Jurkat, Clone E6-1 (cell line): ENCODE measurements around the gene PTPRF.
"Not testable (repeated sequence)": the region's sequence is repeated elsewhere in the genome, so short reads cannot be mapped to it uniquely, and the experiment has no call there.

Source experiments
- DNase-seq: peaks from one replicate; pipeline ENCODE4 v3.0.0-alpha.2; 2011; ENCODE audit warnings: low read depth, low spot score
- H3K4me3 ChIP-seq: 2 replicates; pipeline ENCODE4 v1.5.1; 2011; ENCODE audit warnings: mild to moderate bottlenecking, low read length, control low read depth, moderate library complexity

PTPRF gene

GRCh38 chr1:43639976-43640794, 109.5 kb downstream of the PTPRF start:
- no peak overlapping the region for H3K4me3 ChIP-seq
- no peak for DNase-seq

DNA sequence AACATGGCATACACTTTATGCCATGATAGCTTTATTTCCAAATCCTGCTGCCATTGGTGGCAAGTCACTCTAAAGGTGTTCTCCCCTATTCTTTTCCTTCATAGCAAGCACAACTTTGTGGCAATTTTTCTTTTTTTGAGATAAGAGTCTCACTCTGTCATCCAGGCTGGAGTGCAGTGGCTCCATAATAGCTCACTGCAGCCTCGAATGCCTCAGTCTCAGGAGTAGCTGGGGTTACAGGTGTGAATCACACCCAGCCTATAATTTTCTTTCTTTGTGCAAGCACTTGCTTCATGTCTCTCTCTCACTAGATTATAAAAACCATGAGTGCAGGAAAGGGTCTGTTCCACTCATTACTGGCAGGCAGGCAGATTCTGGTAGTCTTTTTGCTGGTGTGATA, 113.9 kb downstream of the PTPRF start:
- no peak for DNase-seq
- H3K4me3 ChIP-seq, result no peak overlapping the region

- DNase-seq, result no peak
- H3K4me3 ChIP-seq, result no peak overlapping the region
These were observed 114.8 kb downstream of the PTPRF start for GRCh38 chr1:43645461-43645860.

DNA sequence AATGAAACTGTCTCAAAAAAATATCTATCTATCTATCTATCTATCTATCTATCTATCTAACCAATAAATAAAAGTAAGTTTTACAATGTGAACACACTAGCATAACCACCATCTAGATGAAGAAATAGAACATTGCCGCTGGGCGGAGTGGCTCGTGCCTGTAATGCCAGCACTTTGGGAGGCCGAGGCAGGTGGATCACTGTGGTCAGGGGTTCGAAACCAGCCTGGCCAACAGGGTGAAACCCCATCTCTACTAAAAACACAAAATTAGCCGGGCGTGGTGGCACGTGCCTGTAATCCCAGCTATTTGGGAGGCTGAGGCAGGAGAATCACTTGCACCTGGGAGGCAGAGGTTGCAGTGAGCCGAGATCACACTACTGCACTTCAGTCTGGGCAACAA, 116.6 kb downstream of the PTPRF start:
- H3K4me3 ChIP-seq, DNase-seq: not testable (repeated sequence)

- DNase-seq, result no peak
- no peak overlapping the region for H3K4me3 ChIP-seq
These were observed 117.7 kb downstream of the PTPRF start for GRCh38 chr1:43648221-43648847.

DNA sequence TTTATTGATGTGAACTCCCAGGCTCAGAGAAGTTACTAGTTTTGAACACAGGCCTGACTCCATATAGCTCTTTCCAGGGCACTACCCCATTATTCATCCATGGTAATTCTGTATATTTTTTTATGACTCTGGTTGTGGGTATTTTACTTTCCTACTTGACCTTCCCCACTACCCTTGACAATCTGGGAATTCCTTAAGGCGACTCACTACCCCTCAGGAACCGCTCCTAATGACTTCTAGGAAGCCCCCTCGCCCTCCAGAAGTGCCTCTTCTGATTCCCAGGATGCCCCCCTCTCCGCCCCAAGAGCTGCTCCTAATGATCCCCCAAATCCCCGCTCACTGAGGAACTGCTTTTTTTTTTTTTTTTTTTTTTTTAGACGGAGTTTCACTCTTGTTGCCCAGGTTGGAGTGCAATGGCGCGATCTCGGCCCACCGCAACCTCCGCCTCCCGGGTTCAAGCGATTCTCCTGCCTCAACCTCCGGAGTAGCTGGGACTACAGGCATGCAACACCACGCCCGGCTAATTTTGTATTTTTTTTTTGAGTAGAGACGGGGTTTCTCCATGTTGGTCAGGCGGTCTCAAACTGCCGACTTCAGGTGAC, 118.3 kb downstream of the PTPRF start:
- peak overlapping the region; percentile 91 for H3K4me3 ChIP-seq
- no peak for DNase-seq

DNA sequence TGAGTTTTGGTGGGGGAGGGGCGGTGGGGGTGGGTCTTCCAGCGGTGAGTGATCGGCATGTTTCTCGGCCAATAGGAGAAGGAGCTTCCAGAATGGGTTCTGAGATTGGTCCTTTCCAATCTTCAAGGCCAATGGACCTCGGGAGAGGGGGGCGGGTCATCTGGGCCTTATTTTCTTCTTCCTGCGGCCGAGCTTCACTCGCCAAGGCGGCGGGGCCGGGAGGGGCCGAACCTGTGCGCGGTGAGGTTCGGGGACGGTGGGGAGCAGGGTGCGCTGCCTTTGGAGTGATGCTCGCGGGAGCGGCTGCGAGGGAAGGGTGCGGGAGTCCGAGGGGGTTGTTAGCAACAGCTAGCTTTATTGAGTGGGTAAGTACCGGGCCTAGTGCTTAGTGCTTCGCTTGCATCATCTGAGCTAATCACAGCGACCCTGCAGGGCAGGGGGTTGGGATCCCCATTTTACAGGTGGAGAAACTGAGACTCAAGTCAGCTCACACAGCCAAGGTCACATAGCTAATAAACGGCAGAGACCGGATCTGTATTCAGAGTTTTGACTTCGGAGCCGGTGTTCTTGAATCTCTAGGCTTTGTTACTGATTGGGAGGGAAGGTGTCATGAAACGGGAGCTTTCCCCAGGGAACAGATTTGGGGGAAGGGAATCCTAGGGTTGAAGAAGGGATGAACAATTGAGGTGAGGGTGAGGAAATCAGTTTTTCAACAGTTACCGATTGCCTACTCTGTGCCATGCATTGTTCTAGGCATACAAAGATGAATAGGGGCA, 119.8 kb downstream of the PTPRF start:
- peak overlapping the region; percentile 91 for H3K4me3 ChIP-seq
- DNase-seq, result peak; percentile 96

- DNase-seq, result no peak
- peak overlapping the region; percentile 91 for H3K4me3 ChIP-seq
These were observed 120.5 kb downstream of the PTPRF start for GRCh38 chr1:43651188-43651587.

DNA sequence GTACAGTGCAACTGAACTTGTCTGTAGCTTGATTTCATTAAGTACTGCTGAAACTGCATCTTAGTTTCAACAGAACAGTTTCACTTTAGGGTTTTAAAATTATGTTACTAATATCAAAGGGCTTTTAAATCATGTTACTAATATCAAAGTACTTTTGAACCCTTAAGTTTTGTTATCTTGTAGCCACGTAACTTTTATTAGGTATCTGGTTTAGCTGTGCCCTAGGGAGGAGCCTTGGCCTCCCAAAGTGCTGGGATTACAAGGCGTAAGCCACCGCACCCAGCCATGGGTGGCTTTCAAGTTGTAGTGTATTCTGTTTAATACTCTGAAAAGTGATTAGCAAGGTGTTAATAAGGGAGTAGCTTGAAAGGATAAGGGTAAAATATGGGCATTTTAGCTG, 121.2 kb downstream of the PTPRF start:
- no peak overlapping the region for H3K4me3 ChIP-seq
- no peak for DNase-seq

- DNase-seq, result peak; percentile 26
- no peak overlapping the region for H3K4me3 ChIP-seq
These were observed 122.7 kb downstream of the PTPRF start for GRCh38 chr1:43653339-43653738.

- no peak for DNase-seq
- no peak overlapping the region for H3K4me3 ChIP-seq
These were observed 123.2 kb downstream of the PTPRF start for GRCh38 chr1:43653893-43654292.

- no peak for DNase-seq
- no peak overlapping the region for H3K4me3 ChIP-seq
These were observed 125.3 kb downstream of the PTPRF start for GRCh38 chr1:43655953-43656352.

DNA sequence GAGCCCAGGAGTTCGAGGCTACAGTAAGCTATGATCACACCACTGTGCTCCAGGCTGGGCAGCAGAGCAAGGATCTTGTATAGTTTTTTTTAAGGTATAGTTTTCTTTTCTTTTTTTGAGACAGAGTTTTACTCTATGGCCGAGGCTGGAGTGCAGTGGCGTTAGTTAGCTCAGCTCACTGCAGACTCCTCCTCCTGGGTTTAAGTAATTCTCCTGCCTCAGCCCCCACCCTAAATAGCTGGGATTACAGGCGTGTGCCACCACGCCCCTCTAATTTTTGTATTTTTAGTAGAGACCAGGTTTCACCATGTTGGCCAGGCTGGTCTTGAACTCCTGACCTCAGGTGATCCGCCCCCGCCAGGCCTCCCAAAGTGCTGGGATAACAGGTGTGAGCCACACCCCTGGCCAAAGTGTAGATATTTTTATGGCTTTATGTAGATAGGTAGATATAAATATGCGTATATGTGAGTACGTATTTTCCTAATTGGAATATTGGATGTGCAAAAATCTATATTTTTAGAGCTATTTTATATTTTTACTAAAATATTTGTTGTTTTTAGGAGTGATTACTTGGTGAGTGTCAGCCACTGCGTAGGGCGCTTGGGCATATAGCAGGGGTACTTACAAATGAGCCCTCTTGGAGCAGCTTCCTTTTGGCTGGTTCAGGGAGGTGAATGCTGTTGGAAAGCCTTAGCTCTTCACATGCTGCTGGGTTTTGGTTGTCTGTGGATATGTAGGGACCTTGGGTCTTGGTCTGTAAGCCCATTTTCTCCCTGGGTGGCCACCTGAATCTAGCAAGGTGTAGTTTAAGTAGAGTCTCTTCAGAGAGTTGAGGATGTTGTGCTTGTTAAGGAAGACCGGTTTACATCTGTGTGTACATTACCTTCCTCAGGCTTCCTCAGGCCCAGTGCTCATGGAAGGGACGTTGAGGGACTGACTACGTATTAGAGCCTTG, 128.8 kb downstream of the PTPRF start:
- DNase-seq, result no peak
- H3K4me3 ChIP-seq, result no peak overlapping the region

- DNase-seq, result no peak
- no peak overlapping the region for H3K4me3 ChIP-seq
These were observed 129.7 kb downstream of the PTPRF start for GRCh38 chr1:43660355-43660754.

GRCh38 chr1:43664369-43664768, 133.7 kb downstream of the PTPRF start:
- DNase-seq, result no peak
- H3K4me3 ChIP-seq, result no peak overlapping the region

DNA sequence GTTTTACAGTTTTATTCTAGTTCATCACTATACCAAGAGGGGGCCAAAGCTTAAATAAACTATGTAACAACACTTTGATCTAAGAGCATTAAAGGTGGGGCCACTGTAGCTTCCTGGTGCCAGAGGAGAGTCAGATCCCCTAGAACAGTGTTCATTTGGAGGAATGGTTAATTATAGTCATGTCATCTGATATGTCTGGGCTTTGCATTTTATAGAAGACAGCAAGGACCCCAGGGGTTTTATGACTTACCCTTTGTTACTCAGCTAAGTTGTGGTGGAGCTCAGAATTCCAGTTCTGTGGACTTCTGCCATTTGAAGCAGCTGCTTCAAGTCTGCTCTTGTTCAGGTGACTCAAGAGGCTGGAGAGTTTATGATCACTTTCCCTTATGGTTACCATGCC, 135.9 kb downstream of the PTPRF start:
- no peak overlapping the region for H3K4me3 ChIP-seq
- DNase-seq, result no peak

DNA sequence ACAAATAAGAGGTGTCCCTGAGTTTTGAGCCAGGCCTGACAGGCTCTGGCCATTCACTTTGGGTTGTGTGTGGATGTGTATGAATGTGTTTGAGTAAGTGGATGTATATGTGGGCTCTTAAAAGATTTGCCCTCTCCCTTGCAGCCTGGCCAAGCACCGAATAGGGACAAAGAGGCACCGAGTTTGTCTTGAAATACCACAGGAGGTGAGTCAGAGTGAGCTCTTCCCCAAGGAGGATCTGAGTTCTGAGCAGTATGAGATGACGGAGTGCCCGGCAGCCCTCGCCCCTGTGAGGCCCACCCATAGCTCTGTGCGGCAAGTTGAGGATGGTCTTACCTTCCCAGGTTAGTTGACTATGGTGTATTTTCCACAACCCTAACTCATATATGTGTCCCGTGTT, 138.3 kb downstream of the PTPRF start:
- no peak for DNase-seq
- no peak overlapping the region for H3K4me3 ChIP-seq

GRCh38 chr1:43669878-43670277, 139.2 kb downstream of the PTPRF start:
- H3K4me3 ChIP-seq, result no peak overlapping the region
- no peak for DNase-seq

GRCh38 chr1:43671193-43671592, 140.5 kb downstream of the PTPRF start:
- no peak for DNase-seq
- no peak overlapping the region for H3K4me3 ChIP-seq
